Mesenteric fat pad (tissue), 1 donor: ENCODE data around the gene ENTPD8. TPM values are rescaled to one million over a fixed set of nuclear protein-coding genes. Genes with fewer than 3 reads are reported as not detected.

ENCODE experiments used
- microRNA-seq: library from miRNA; unstranded; fragments of <30 nt; microRNA quantifications from one replicate; pipeline ENCODE4 v1.2.0, GENCODE V29; 2020; ENCODE audit warnings: borderline number of aligned reads
- total RNA-seq: library from RNA; stranded (reverse); fragmentation: NEBNext Ultra II Directional; extraction: Animal tissue kit (Norgen Biotek cat#: 25700); gene quantifications from one replicate; pipeline ENCODE4 v1.2.1, GENCODE V29; 2021
- donor health status: DM: yes; HTN: yes; CAD: no.

The ENTPD8 gene
- total RNA-seq, 1 donor from 2014 or later, result not detected

Small RNAs within 50 kb of the gene (microRNA-seq; reads per million reads assigned to microRNA genes)
- gene MIR7114, result not detected

Other genes with a start within 250 kb of the ENTPD8 start
- 5.1 TPM for gene TPRN, start 240.6 kb downstream of the ENTPD8 start, total RNA-seq
- gene TMEM203, start 235.7 kb downstream of the ENTPD8 start, total RNA-seq, result 24.8 TPM
- 10.4 TPM for gene NDOR1, start 235.7 kb downstream of the ENTPD8 start, total RNA-seq
- 5.9 TPM for gene RNF208, start 219.1 kb downstream of the ENTPD8 start, total RNA-seq
- gene CYSRT1, start 216.2 kb downstream of the ENTPD8 start, total RNA-seq, result 0.42 TPM
- gene RNF224, start 213.9 kb downstream of the ENTPD8 start, total RNA-seq, result not detected
- not detected for gene SLC34A3, start 210.5 kb downstream of the ENTPD8 start, total RNA-seq
- gene TUBB4B, start 200.1 kb downstream of the ENTPD8 start, total RNA-seq, result 298 TPM
- gene STPG3, start 190.1 kb downstream of the ENTPD8 start, total RNA-seq, result not detected
- gene NELFB, start 186.0 kb downstream of the ENTPD8 start, total RNA-seq, result 39.2 TPM
- 9.2 TPM for gene TOR4A, start 163.6 kb downstream of the ENTPD8 start, total RNA-seq
- 16.3 TPM for gene NRARP, start 139.1 kb downstream of the ENTPD8 start, total RNA-seq
- gene EXD3, start 18.2 kb downstream of the ENTPD8 start, total RNA-seq, result 14.9 TPM
- 3.2 TPM for gene NOXA1, start 18.0 kb downstream of the ENTPD8 start, total RNA-seq
- 37.4 TPM for gene NSMF, start 18.0 kb upstream of the ENTPD8 start, total RNA-seq
- 32.1 TPM for gene PNPLA7, start 109.0 kb upstream of the ENTPD8 start, total RNA-seq
- gene MRPL41, start 110.5 kb upstream of the ENTPD8 start, total RNA-seq, result 81.6 TPM
- gene DPH7, start 137.6 kb upstream of the ENTPD8 start, total RNA-seq, result 17.6 TPM
- gene ZMYND19, start 149.2 kb upstream of the ENTPD8 start, total RNA-seq, result 18.6 TPM
- 22.4 TPM for gene ARRDC1, start 164.3 kb upstream of the ENTPD8 start, total RNA-seq
- 95.3 TPM for gene EHMT1, start 177.6 kb upstream of the ENTPD8 start, total RNA-seq